Vagina (tissue), 2 donors: ENCODE data around the gene OR7C1. TPM values are rescaled to one million over a fixed set of nuclear protein-coding genes. Genes with fewer than 3 reads are reported as not detected.
"Not testable (repeated sequence)": the region's sequence is repeated elsewhere in the genome, so short reads cannot be mapped to it uniquely, and the experiment has no call there.

Experiments used
- DNase-seq, 2 donors: peaks; one replicate each; pipeline ENCODE4 v3.0.0-alpha.2; 2017; ENCODE audit errors: extremely low spot score in 2 of 2
- H3K27ac ChIP-seq: fragments of 200-600 bp; sonication (generic); one replicate; pipeline ENCODE4 v1.5.1; 2019
- H3K27me3 ChIP-seq: fragments of 200-600 bp; sonication (generic); one replicate; pipeline ENCODE4 v1.5.1; 2019
- H3K36me3 ChIP-seq, 2 donors: fragments of 200-600 bp; sonication (generic); one replicate each; pipeline ENCODE4 v1.5.1; 2017 to 2019
- H3K4me1 ChIP-seq: fragments of 200-600 bp; sonication (generic); one replicate; pipeline ENCODE4 v1.5.1; 2019
- H3K4me3 ChIP-seq, 2 donors: fragments of 200-600 bp; sonication (generic); 1 replicate in 1 of 2; 2 replicates in 1 of 2; pipeline ENCODE4 v1.5.1; 2016 to 2019
- H3K9me3 ChIP-seq: fragments of 200-600 bp; sonication (generic); one replicate; pipeline ENCODE4 v1.5.1; 2019
- POLR2A ChIP-seq, 2 donors: fragments of 450-650 bp; IDR thresholded peaks; one replicate each; pipeline ENCODE4 v1.6.1; 2017; ENCODE audit warnings: antibody characterized with exemption in 2 of 2, mild to moderate bottlenecking in 2 of 2, moderate library complexity in 2 of 2
- POLR2AphosphoS5 ChIP-seq, 2 donors: sonication (generic); formaldehyde crosslinking; IDR thresholded peaks; one replicate each; pipeline ENCODE4 v1.9.0; 2017; ENCODE audit warnings: antibody characterized with exemption in 2 of 2, mild to moderate bottlenecking in 2 of 2, low read depth in 1 of 2; ENCODE audit not compliant: insufficient read depth in 1 of 2
- intact Hi-C: fragments of 100-400 bp; cut with DNase I; formaldehyde crosslinking; loops from one replicate; pipeline ENCODE4 v1.15.1; 2023
- total RNA-seq: library from RNA; depleted of rRNA; stranded (reverse); fragments of >200 nt; gene quantifications from one replicate; pipeline ENCODE4 v1.2.3, GENCODE V29; 2016
- TF ChIP-seq, protein P1 (sequence below), 3 experiments: fragments of 450-650 bp in 2 of 3; fragments of 200-600 bp in 1 of 3; sonication (generic) in 1 of 3; IDR thresholded peaks; one replicate each; pipeline ENCODE4 v1.5.1; 2017 to 2019; ENCODE audit warnings: antibody characterized with exemption in 3 of 3, mild to moderate bottlenecking in 2 of 3, moderate library complexity in 2 of 3

The OR7C1 gene
- total RNA-seq, 1 donor from 2014 or later = 0.74 TPM

GRCh38 chr19:14767466-14767971, 67.5 kb downstream of the OR7C1 start:
- no peaks in the 10 kb centered on the region for H3K27me3 ChIP-seq
- intact Hi-C loops = loop anchor here (5.0 kb wide), 1 partner anchor 370 kb away; no protein-coding TSS in a partner anchor
- no peak for TF ChIP-seq POLR2AphosphoS5 (IDR thresholded peaks at IDR 0.05; ENCODE audit: insufficient read depth in 1 of 2, low read depth in 1 of 2)
- H3K4me1 ChIP-seq = no peaks in the 10 kb centered on the region
- DNase-seq = peak in 1 of 2 donors; percentile 93
- no peaks in the 10 kb centered on the region for H3K9me3 ChIP-seq
- no peak overlapping the region for H3K27ac ChIP-seq
- H3K4me3 ChIP-seq = no peak overlapping the region
- H3K36me3 ChIP-seq = no peaks in the 10 kb centered on the region

DNA sequence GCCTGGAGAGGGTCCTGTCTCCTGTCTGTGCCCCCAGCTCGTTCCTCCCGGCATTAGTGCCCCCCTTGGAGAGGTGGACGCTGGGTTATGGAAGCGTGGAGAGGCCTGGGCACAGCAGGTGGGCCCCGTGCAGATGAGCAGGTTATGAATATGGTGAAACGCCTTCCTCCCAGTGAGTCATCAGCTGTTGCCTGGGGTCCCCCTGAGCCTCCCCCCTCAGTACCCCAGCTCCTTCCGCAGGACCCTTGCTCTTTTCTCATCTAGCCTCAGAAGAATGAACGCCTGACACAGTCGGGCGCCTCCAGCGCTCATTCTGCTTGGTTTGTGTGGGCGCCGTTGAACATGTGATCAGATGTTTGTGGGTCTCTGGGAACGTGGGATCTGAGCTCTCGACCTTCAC, 69.1 kb downstream of the OR7C1 start:
- H3K4me1 ChIP-seq, DNase-seq, H3K9me3 ChIP-seq, H3K4me3 ChIP-seq, H3K27ac ChIP-seq, H3K27me3 ChIP-seq, H3K36me3 ChIP-seq: not testable (repeated sequence)
- intact Hi-C loops = loop anchor here (5.0 kb wide), 1 partner anchor 369 kb away; no protein-coding TSS in a partner anchor

DNA sequence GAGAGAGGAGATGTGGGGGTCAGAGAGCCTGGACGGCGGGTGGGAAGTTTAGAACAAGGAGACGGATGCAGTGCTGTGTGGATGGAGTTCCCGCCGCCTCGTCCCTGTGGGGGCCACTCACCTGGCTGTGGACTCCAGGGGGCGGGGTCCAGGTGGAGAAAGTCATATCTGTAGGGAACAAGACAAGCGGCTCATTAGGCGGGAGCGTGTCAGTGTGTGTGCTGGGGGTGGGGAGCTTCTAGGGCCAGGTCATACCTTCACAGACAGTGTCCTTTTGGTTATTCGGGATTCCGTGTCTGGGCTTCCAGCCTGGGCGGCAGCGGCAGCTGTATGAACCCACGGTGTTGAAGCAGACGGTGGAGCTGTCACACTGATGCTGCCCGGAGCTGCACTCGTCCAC, 69.6 kb downstream of the OR7C1 start:
- DNase-seq, H3K36me3 ChIP-seq, H3K27ac ChIP-seq, H3K4me3 ChIP-seq, H3K4me1 ChIP-seq, H3K9me3 ChIP-seq, H3K27me3 ChIP-seq: not testable (repeated sequence)
- intact Hi-C loops = loop anchor here (5.0 kb wide), 1 partner anchor 368 kb away; no protein-coding TSS in a partner anchor

- intact Hi-C loops = no loop called here
- no peaks in the 10 kb centered on the region for H3K27me3 ChIP-seq
- TF ChIP-seq, protein P1, sequence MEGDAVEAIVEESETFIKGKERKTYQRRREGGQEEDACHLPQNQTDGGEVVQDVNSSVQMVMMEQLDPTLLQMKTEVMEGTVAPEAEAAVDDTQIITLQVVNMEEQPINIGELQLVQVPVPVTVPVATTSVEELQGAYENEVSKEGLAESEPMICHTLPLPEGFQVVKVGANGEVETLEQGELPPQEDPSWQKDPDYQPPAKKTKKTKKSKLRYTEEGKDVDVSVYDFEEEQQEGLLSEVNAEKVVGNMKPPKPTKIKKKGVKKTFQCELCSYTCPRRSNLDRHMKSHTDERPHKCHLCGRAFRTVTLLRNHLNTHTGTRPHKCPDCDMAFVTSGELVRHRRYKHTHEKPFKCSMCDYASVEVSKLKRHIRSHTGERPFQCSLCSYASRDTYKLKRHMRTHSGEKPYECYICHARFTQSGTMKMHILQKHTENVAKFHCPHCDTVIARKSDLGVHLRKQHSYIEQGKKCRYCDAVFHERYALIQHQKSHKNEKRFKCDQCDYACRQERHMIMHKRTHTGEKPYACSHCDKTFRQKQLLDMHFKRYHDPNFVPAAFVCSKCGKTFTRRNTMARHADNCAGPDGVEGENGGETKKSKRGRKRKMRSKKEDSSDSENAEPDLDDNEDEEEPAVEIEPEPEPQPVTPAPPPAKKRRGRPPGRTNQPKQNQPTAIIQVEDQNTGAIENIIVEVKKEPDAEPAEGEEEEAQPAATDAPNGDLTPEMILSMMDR (IDR thresholded peaks at IDR 0.05) = no peak
- TF ChIP-seq POLR2A (IDR thresholded peaks at IDR 0.05) (no peak), POLR2AphosphoS5 (IDR thresholded peaks at IDR 0.05; ENCODE audit: insufficient read depth in 1 of 2, low read depth in 1 of 2) (no peak)
Observed at GRCh38 chr19:14764401-14764800, 70.6 kb downstream of the OR7C1 start.

GRCh38 chr19:14763497-14764145, 71.4 kb downstream of the OR7C1 start:
- intact Hi-C loops = no loop called here
- Histone ChIP-seq H3K4me1 (no peaks in the 10 kb centered on the region), H3K36me3 (no peaks in the 10 kb centered on the region), H3K27ac (no peak overlapping the region), H3K4me3 (no peak overlapping the region), H3K9me3 (no peaks in the 10 kb centered on the region), H3K27me3 (no peaks in the 10 kb centered on the region)
- no peak for DNase-seq
- TF ChIP-seq, protein P1 (IDR thresholded peaks at IDR 0.05) = no peak
- no peak for TF ChIP-seq POLR2A (IDR thresholded peaks at IDR 0.05)
- no peak for TF ChIP-seq POLR2AphosphoS5 (IDR thresholded peaks at IDR 0.05; ENCODE audit: insufficient read depth in 1 of 2, low read depth in 1 of 2)

More at GRCh38 chr19:14764401-14764800, 70.6 kb downstream of the OR7C1 start:
- Histone ChIP-seq H3K27ac (no peak overlapping the region), H3K9me3 (no peaks in the 10 kb centered on the region), H3K36me3 (no peaks in the 10 kb centered on the region), H3K4me1 (no peaks in the 10 kb centered on the region), H3K4me3 (no peak overlapping the region)
- no peak for DNase-seq

DNA sequence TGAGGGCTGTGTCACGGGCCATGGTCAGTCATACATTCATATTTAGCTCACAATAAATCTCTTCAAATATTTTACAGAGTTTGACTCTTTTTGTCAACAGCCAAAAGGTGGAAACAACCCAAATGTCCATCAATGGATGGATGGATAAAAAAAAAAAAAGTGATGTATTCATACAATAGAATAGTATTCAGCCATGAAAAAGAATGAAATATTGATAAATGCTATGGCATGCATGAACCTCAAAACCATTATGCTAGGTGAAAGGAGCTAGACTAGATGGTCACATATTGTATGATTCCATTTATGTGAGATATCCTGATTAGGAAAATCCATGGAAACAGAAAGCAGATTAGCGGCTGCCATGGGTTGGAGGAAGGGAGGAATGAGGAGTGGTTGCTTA, 72.9 kb downstream of the OR7C1 start:
- no peak for TF ChIP-seq POLR2AphosphoS5 (IDR thresholded peaks at IDR 0.05; ENCODE audit: insufficient read depth in 1 of 2, low read depth in 1 of 2)
- TF ChIP-seq, protein P1 (IDR thresholded peaks at IDR 0.05) = no peak
- no peak for TF ChIP-seq POLR2A (IDR thresholded peaks at IDR 0.05)
- DNase-seq = no peak
- Histone ChIP-seq H3K9me3 (no peaks in the 10 kb centered on the region), H3K27ac (no peak overlapping the region), H3K4me3 (no peak overlapping the region), H3K36me3 (no peaks in the 10 kb centered on the region), H3K27me3 (no peaks in the 10 kb centered on the region), H3K4me1 (no peaks in the 10 kb centered on the region)
- intact Hi-C loops = no loop called here
